Heart right ventricle (tissue), 16 donors: ENCODE data around the gene PPP2R5E. TPM values are rescaled to one million over a fixed set of nuclear protein-coding genes. Genes with fewer than 3 reads are reported as not detected.

Source experiments
- ATAC-seq, 8 donors: fragments of 200-7000 bp; cut with Tn5 transposase; one replicate each; pipeline ENCODE4 v1.9.1; 2020; ENCODE audit warnings: mild to moderate bottlenecking in 8 of 8, moderate library complexity in 8 of 8, moderate number of reproducible peaks in 1 of 8
- DNase-seq, 2 donors: peaks; one replicate each; pipeline ENCODE4 v3.0.0-alpha.2; 2020
- H3K27ac ChIP-seq, 10 donors: fragments of 200-600 bp; sonication (generic) in 2 of 10; one replicate each; pipeline versions ENCODE4 v1.5.0 to v1.8.0; 2020 to 2022; ENCODE audit warnings: mild to moderate bottlenecking in 3 of 10
- H3K27me3 ChIP-seq, 7 donors: fragments of 200-600 bp; one replicate each; pipeline ENCODE4 v1.8.0; 2021 to 2022; ENCODE audit warnings: mild to moderate bottlenecking in 2 of 7
- H3K36me3 ChIP-seq, 9 donors: fragments of 200-600 bp; sonication (generic) in 1 of 9; one replicate each; pipeline versions ENCODE4 v1.5.0 to v1.8.0; 2020 to 2022; ENCODE audit warnings: mild to moderate bottlenecking in 2 of 9
- H3K4me1 ChIP-seq, 9 donors: fragments of 200-600 bp; sonication (generic) in 1 of 9; one replicate each; pipeline versions ENCODE4 v1.5.0 to v1.8.0; 2020 to 2022; ENCODE audit warnings: mild to moderate bottlenecking in 4 of 9
- H3K4me3 ChIP-seq, 10 donors: fragments of 200-600 bp; sonication (generic) in 2 of 10; one replicate each; pipeline versions ENCODE4 v1.5.0 to v1.8.0; 2020 to 2022; ENCODE audit warnings: mild to moderate bottlenecking in 7 of 10, moderate library complexity in 2 of 10
- H3K9me3 ChIP-seq, 11 donors: fragments of 200-600 bp in 10 of 11; sonication (generic) in 2 of 11; one replicate each; pipeline versions ENCODE4 v1.5.0 to v1.8.0; 2013 to 2022; ENCODE audit warnings: mild to moderate bottlenecking in 2 of 11, control low read depth in 1 of 11, moderate library complexity in 1 of 11
- CTCF ChIP-seq, 9 donors: fragments of 200-600 bp; sonication (generic) in 2 of 9; IDR thresholded peaks; one replicate each; pipeline versions ENCODE4 v1.5.0 to v1.8.0; 2021 to 2022; ENCODE audit warnings: antibody characterized with exemption in 9 of 9, mild to moderate bottlenecking in 5 of 9, moderate library complexity in 1 of 9
- WGBS, 2 donors: extraction: QIAGEN DNeasy Blood & Tissue Kit; methylation state at CpG; one replicate each; pipeline ENCODE4 v1.1.7; 2013; ENCODE audit warnings: inconsistent platforms in 1 of 2; 5-methylcytosine and 5-hydroxymethylcytosine counted together
- intact Hi-C, 10 donors: fragments of 100-400 bp; cut with DNase I; formaldehyde crosslinking; loops; one replicate each; pipeline versions ENCODE4 v1.11.1 to v1.14.2; 2022
- polyA plus RNA-seq, 2 donors: library from polyadenylated mRNA; stranded (reverse); fragments of 200-250 nt; gene quantifications; one replicate each; pipeline ENCODE4 v1.2.3, GENCODE V29; 2013
- total RNA-seq, 10 donors: library from RNA; stranded (reverse); fragmentation: NEBNext Ultra II Directional in 3 of 10; extraction: Animal tissue kit (Norgen Biotek cat#: 25700) in 3 of 10; gene quantifications; one replicate each; pipeline versions ENCODE4 v1.2.1 to v1.2.4, GENCODE V29; 2021 to 2023
- donor health status: Arrhythmogenic right ventricular cardiomyopathy.
- donor health status: ischemic (EF 13 %, LVEDD 7.1; RV severe dilation, severe dysfunction).
- donor health status: healthy with polysubstance abuse.
- donor health status: DM: no; HTN: yes; CAD: no.
- donor health status: DM: no; HTN: no; CAD: no.
- donor health status: ischemic (EF 25% LVEDD 6.9; RV normal size, moderate dysfunction).
- donor health status: ischemic (EF 25% LVEDD 5.7; RV mildly dilated, moderate dysfunction).
- donor health status: healthy.
- donor health status: DM: yes; HTN: yes; CAD: no.
- donor health status: Ischemic cardiomyopathy.
- donor health status: ischemic (EF 35%, LVEDD 5.7; RV mildly dilated, moderate dysfunction).
- donor health status: nonischemic (EF 11% LVEDD 7.7; RV severe dilation, severe dysfunction).
- donor health status: DM: yes; HTN: yes; CAD: no.
- donor health status: PGD.
- donor health status: ischemic (EF 29% LVEDD 5.4; RV normal size, mild dysfunction).
- donor health status: nonischemic (EF 23%, LVEDD 6.1; RV moderate dilation, normal function).

Gene PPP2R5E
- total and polyA plus RNA-seq, 12 donors: 6.1 to 44.4 (median 36.4) TPM

GRCh38 chr14:63562405-63562804 lies 19.2 kb upstream of the PPP2R5E start:
- Histone ChIP-seq H3K36me3 (no peaks in the 10 kb centered on the region), H3K27ac (no peak overlapping the region), H3K27me3 (peaks cover 0 to 8% (median 0%) of the 10 kb centered on the region in 7 donors), H3K4me3 (no peak overlapping the region), H3K4me1 (peaks cover 0 to 5% (median 0%) of the 10 kb centered on the region in 9 donors), H3K9me3 (no peaks in the 10 kb centered on the region)
- no peak for TF ChIP-seq CTCF (IDR thresholded peaks at IDR 0.05)
- intact Hi-C loops: no loop called here
- 90 to 92% methylated on average over 3 of the region's 3 CpGs for WGBS, 2 donors
- ATAC-seq: no peak
- no peak for DNase-seq

- H3K4me3 ChIP-seq: no peak overlapping the region
- 86% methylated on average over 7 of the region's 7 CpGs for WGBS, 2 donors
- H3K36me3 ChIP-seq: no peaks in the 10 kb centered on the region
- no peaks in the 10 kb centered on the region for H3K27me3 ChIP-seq
- no peak for TF ChIP-seq CTCF (IDR thresholded peaks at IDR 0.05)
- no peaks in the 10 kb centered on the region for H3K9me3 ChIP-seq
- H3K27ac ChIP-seq: no peak overlapping the region
- intact Hi-C loops: no loop called here
- H3K4me1 ChIP-seq: no peaks in the 10 kb centered on the region
- no peak for DNase-seq
- ATAC-seq: no peak
These were observed 12.4 kb upstream of the PPP2R5E start for GRCh38 chr14:63555572-63555971.

- no peak overlapping the region for H3K4me3 ChIP-seq
- 45 to 57% methylated on average over 3 of the region's 3 CpGs for WGBS, 2 donors
- DNase-seq: no peak
- H3K27me3 ChIP-seq: no peaks in the 10 kb centered on the region
- H3K36me3 ChIP-seq: no peaks in the 10 kb centered on the region
- no peak overlapping the region for H3K27ac ChIP-seq
- intact Hi-C loops: no loop called here
- no peak for ATAC-seq
- no peak for TF ChIP-seq CTCF (IDR thresholded peaks at IDR 0.05)
- no peaks in the 10 kb centered on the region for H3K4me1 ChIP-seq
- no peaks in the 10 kb centered on the region for H3K9me3 ChIP-seq
These were observed 8.2 kb upstream of the PPP2R5E start for GRCh38 chr14:63551332-63551731.

- Histone ChIP-seq H3K27ac (no peak overlapping the region), H3K36me3 (no peaks in the 10 kb centered on the region), H3K4me3 (no peak overlapping the region), H3K27me3 (no peaks in the 10 kb centered on the region), H3K9me3 (no peaks in the 10 kb centered on the region), H3K4me1 (peaks cover 0 to 13% (median 9%) of the 10 kb centered on the region in 9 donors)
- no peak for TF ChIP-seq CTCF (IDR thresholded peaks at IDR 0.05)
- DNase-seq (no peak), ATAC-seq (no peak)
- 72 to 79% methylated on average over 8 of the region's 8 CpGs for WGBS, 2 donors
- intact Hi-C loops: loop anchor here in 6 of 10 donors (2.0 to 10.0 kb wide), 6 partner anchors 87 to 161 kb away; no protein-coding TSS in a partner anchor
These were observed 4.7 kb upstream of the PPP2R5E start for GRCh38 chr14:63547798-63548335.
